IMR-90 (cell line): ENCODE data around the gene TMEM114. TPM values are rescaled to one million over a fixed set of nuclear protein-coding genes. Genes with fewer than 3 reads are reported as not detected.

Source experiments
- ATAC-seq: fragments of 200-7000 bp; cut with Tn5 transposase; 2 replicates; pipeline ENCODE4 v1.9.1; 2020; ENCODE audit warnings: low read depth, mild to moderate bottlenecking, moderate library complexity
- BruUV-seq: library from RNA; stranded (reverse); fragments of 400-500 nt; replicated peaks from 2 replicates; lab custom pipeline; 2021; lab: Mats Ljungman, UMichigan
- CTCF ChIA-PET: fragments of 300-600 bp; formaldehyde crosslinking; extraction: SDS; loops from one replicate; lab custom pipeline; 2021; ENCODE audit warnings: antibody characterized with exemption; lab: Yijun Ruan, JAX
- POLR2A ChIA-PET: fragments of 300-600 bp; sonication (Branson Sonifier 250); formaldehyde crosslinking; loops from one replicate; lab custom pipeline; 2022; ENCODE audit warnings: antibody characterized with exemption; ENCODE audit not compliant: unreplicated experiment; lab: Charles Lee
- DNase-seq: peaks from one replicate; pipeline ENCODE4 v3.0.0; 2013
- H2AFZ ChIP-seq: replicated peaks from 2 replicates; pipeline ENCODE3; 2013; ENCODE audit warnings: low read length, mild to moderate bottlenecking; ENCODE audit not compliant: poor library complexity
- H2AK5ac ChIP-seq: 2 replicates; pipeline ENCODE4 v1.6.1; 2013; ENCODE audit warnings: low read depth, low read length, inconsistent platforms
- H2AK9ac ChIP-seq: replicated peaks from 2 replicates; pipeline ENCODE3; 2013; ENCODE audit warnings: mild to moderate bottlenecking, low read depth, low read length, moderate library complexity; ENCODE audit not compliant: poor library complexity
- H2BK120ac ChIP-seq: 2 replicates; pipeline ENCODE4 v1.6.1; 2013; ENCODE audit warnings: low read depth, low read length, inconsistent platforms
- H2BK15ac ChIP-seq: 3 replicates; pipeline ENCODE4 v1.6.1; 2013; ENCODE audit warnings: low read depth, low read length, inconsistent platforms
- H2BK20ac ChIP-seq: 2 replicates; pipeline ENCODE4 v1.6.1; 2013; ENCODE audit warnings: low read depth, mild to moderate bottlenecking, inconsistent platforms, low read length, moderate library complexity
- H2BK5ac ChIP-seq: 2 replicates; pipeline ENCODE4 v1.6.1; 2013; ENCODE audit warnings: mild to moderate bottlenecking, low read depth, low read length, inconsistent platforms; ENCODE audit not compliant: poor library complexity, severe bottlenecking
- H3K14ac ChIP-seq: replicated peaks from 2 replicates; pipeline ENCODE4 v1.6.1; 2013; ENCODE audit warnings: low read depth, low read length, inconsistent platforms
- H3K18ac ChIP-seq: 2 replicates; pipeline ENCODE4 v1.6.1; 2013; ENCODE audit warnings: low read depth, low read length, control low read depth
- H3K23ac ChIP-seq: 2 replicates; pipeline ENCODE4 v1.6.1; 2013; ENCODE audit warnings: low read depth, low read length, inconsistent platforms
- H3K27ac ChIP-seq: 2 replicates; pipeline ENCODE4 v1.5.1; 2013; ENCODE audit warnings: mild to moderate bottlenecking, control low read depth, low read length; ENCODE audit not compliant: insufficient read depth
- H3K27me3 ChIP-seq: 2 replicates; pipeline ENCODE4 v1.6.1; 2013; ENCODE audit warnings: low read length; ENCODE audit not compliant: control insufficient read depth, insufficient read depth
- H3K36me3 ChIP-seq: 2 replicates; pipeline ENCODE4 v1.6.1; 2013; ENCODE audit warnings: low read length, mixed read lengths; ENCODE audit not compliant: control insufficient read depth, insufficient read depth
- H3K4ac ChIP-seq: 2 replicates; pipeline ENCODE4 v1.6.1; 2013; ENCODE audit warnings: low read depth, low read length, inconsistent platforms
- H3K4me1 ChIP-seq: 2 replicates; pipeline ENCODE4 v1.6.1; 2013; ENCODE audit warnings: low read length, mixed read lengths; ENCODE audit not compliant: control insufficient read depth, insufficient read depth
- H3K4me2 ChIP-seq: 2 replicates; pipeline ENCODE4 v1.6.1; 2013; ENCODE audit warnings: low read depth, mild to moderate bottlenecking, control low read depth, low read length, moderate library complexity
- H3K4me3 ChIP-seq: 2 replicates; pipeline ENCODE4 v1.5.1; 2013; ENCODE audit warnings: low read depth, mild to moderate bottlenecking, control low read depth, low read length, moderate library complexity; ENCODE audit not compliant: insufficient read depth
- H3K56ac ChIP-seq: 2 replicates; pipeline ENCODE4 v1.6.1; 2013; ENCODE audit warnings: low read length, inconsistent platforms; ENCODE audit not compliant: insufficient read depth; ENCODE audit errors: extremely low read depth
- H3K79me1 ChIP-seq, 2 experiments: 2 replicates each; pipeline ENCODE4 v1.6.1; 2013; ENCODE audit warnings: low read length in 2 of 2, inconsistent platforms in 1 of 2, low read depth in 1 of 2
- H3K9ac ChIP-seq: 2 replicates; pipeline ENCODE4 v1.6.1; 2013; ENCODE audit warnings: low read depth, low read length, control low read depth
- H3K9me1 ChIP-seq: 2 replicates; pipeline ENCODE4 v1.6.1; 2013; ENCODE audit warnings: low read length, inconsistent platforms; ENCODE audit not compliant: insufficient read depth
- H3K9me3 ChIP-seq: 2 replicates; pipeline ENCODE4 v1.6.1; 2013; ENCODE audit warnings: low read length; ENCODE audit not compliant: control insufficient read depth, insufficient read depth
- H4K20me1 ChIP-seq: 2 replicates; pipeline ENCODE4 v1.6.1; 2013; ENCODE audit warnings: low read length, inconsistent platforms; ENCODE audit not compliant: insufficient read depth
- H4K5ac ChIP-seq: 2 replicates; pipeline ENCODE4 v1.6.1; 2013; ENCODE audit warnings: mild to moderate bottlenecking, low read depth, low read length, control low read depth
- H4K8ac ChIP-seq, 2 experiments: 2 replicates each; pipeline ENCODE4 v1.6.1; 2013; ENCODE audit warnings: low read depth in 2 of 2, low read length in 2 of 2, control low read depth in 1 of 2, inconsistent platforms in 1 of 2
- H4K91ac ChIP-seq: 2 replicates; pipeline ENCODE4 v1.6.1; 2013; ENCODE audit warnings: low read depth, low read length, inconsistent platforms; ENCODE audit not compliant: insufficient read depth
- NFE2L2 ChIP-seq: fragments of 150-350 bp; IDR thresholded peaks from 2 replicates; pipeline ENCODE4 v1.6.1; 2016; ENCODE audit warnings: low read depth, mild to moderate bottlenecking, low read length
- USF2 ChIP-seq: fragments of 150-350 bp; IDR thresholded peaks from 2 replicates; pipeline ENCODE4 v1.6.1; 2017; ENCODE audit warnings: mild to moderate bottlenecking, antibody characterized with exemption, low read length, low read depth
- WGBS, 2 experiments: methylation state at CpG; one replicate each; pipeline versions ENCODE4 v1.1.5 to v1.1.7; 2013; ENCODE audit warnings: missing lambda C conversion rate in 2 of 2; ENCODE audit not compliant: insufficient read length in 1 of 2; ENCODE audit errors: extremely low coverage in 2 of 2; 5-methylcytosine and 5-hydroxymethylcytosine counted together
- dilution Hi-C: fragments of 300-500 bp; cut with HindIII; formaldehyde crosslinking; loops from one replicate; pipeline ENCODE4 v1.14.3; 2018; ENCODE audit warnings: low sequenced_read_pairs; ENCODE audit not compliant: unreplicated experiment
- in situ Hi-C: fragments of 300-500 bp; cut with MboI; formaldehyde crosslinking; loops from 3 replicates; pipeline ENCODE4 v1.14.3; 2019; ENCODE audit warnings: low sequenced_read_pairs, inconsistent platforms, mixed read lengths
- intact Hi-C: fragments of 100-400 bp; cut with micrococcal nuclease; formaldehyde crosslinking; loops from 2 replicates; pipeline ENCODE4 v1.10.0; 2022
- polyA plus RNA-seq, 3 experiments: library from polyadenylated mRNA; depleted of rRNA; stranded (reverse); fragments of >200 nt; gene quantifications; 2 replicates each; pipeline ENCODE4 v1.2.3, GENCODE V29; 2012; ENCODE audit warnings: low replicate concordance in 1 of 3
- total RNA-seq: library from RNA; depleted of rRNA; stranded (reverse); fragments of >200 nt; gene quantifications from 2 replicates; pipeline ENCODE4 v1.2.3, GENCODE V29; 2012

Gene TMEM114
- total and polyA plus RNA-seq, 2 of the 4 experiments (the other 2 are of a cell fraction): not detected

GRCh38 chr16:8595783-8596182, 5.5 kb upstream of the TMEM114 start:
- Histone ChIP-seq H3K4me1 (no peaks in the 10 kb centered on the region), H2AFZ (no peak overlapping the region), H4K8ac (no peak overlapping the region), H3K14ac (no peak overlapping the region), H3K56ac (no peak overlapping the region), H3K9ac (no peak overlapping the region), H3K27ac (no peak overlapping the region), H4K91ac (no peak overlapping the region), H3K4ac (no peak overlapping the region), H3K18ac (no peak overlapping the region), H2AK5ac (no peak overlapping the region), H3K4me3 (no peak overlapping the region), H3K9me3 (no peaks in the 10 kb centered on the region; the same call in 1 of the 2 replicates), H4K5ac (no peak overlapping the region), H2BK120ac (no peak overlapping the region), H3K36me3 (no peaks in the 10 kb centered on the region), H3K27me3 (no peaks in the 10 kb centered on the region; the same call in 1 of the 2 replicates), H4K20me1 (no peaks in the 10 kb centered on the region), H2BK15ac (no peak overlapping the region), H2AK9ac (no peak overlapping the region), H2BK5ac (no peak overlapping the region), H3K4me2 (no peak overlapping the region), H3K79me1 (no peaks in the 10 kb centered on the region), H3K23ac (no peak overlapping the region), H3K9me1 (no peaks in the 10 kb centered on the region), H2BK20ac (no peak overlapping the region)
- dilution Hi-C loops: no loop called here
- in situ Hi-C loops: no loop called here
- no peak for TF ChIP-seq NFE2L2
- no peak for TF ChIP-seq USF2
- ATAC-seq (no peak), DNase-seq (no peak)
- ChIA-PET CTCF (no interaction called here), POLR2A (interaction anchor here (0.9 kb wide), 1 partner anchor 12 kb away, joined by 5 read pairs; no protein-coding TSS in a partner anchor)
- 65% methylated on average over 4 of the region's 5 CpGs; no CpG with 5 or more reads in 1 of the 2 experiments for WGBS, 2 experiments
- BruUV-seq: no TSS peak
- intact Hi-C loops: no loop called here
